NCI-H446 (cell line): Measurements from ENCODE around the gene DLG2.
"Not testable (repeated sequence)": the region's sequence is repeated elsewhere in the genome, so short reads cannot be mapped to it uniquely, and the experiment has no call there.

ENCODE experiments used
- DNase-seq, 2 experiments: peaks; one replicate each; lab custom pipeline; 2025; lab: John Stamatoyannopoulos, UW

Gene DLG2

GRCh38 chr11:85627332-85627997, at the start of gene DLG2:
DLG2 (minus strand) TSS chr11:85627344.
- DNase-seq = peak in 1 of 2 experiments; percentile 38

- no peak for DNase-seq
Measured at GRCh38 chr11:85673393-85673792, 46.2 kb upstream of the DLG2 start.

GRCh38 chr11:85672105-85672902, 45.2 kb upstream of the DLG2 start:
- DNase-seq = no peak

GRCh38 chr11:85670949-85671663, 44.0 kb upstream of the DLG2 start:
- not testable (repeated sequence) for DNase-seq

- DNase-seq = no peak
Measured at GRCh38 chr11:85668157-85668556, 41.0 kb upstream of the DLG2 start.

- no peak for DNase-seq
Measured at GRCh38 chr11:85666687-85667086, 39.5 kb upstream of the DLG2 start.

GRCh38 chr11:85665733-85666132, 38.6 kb upstream of the DLG2 start:
- no peak for DNase-seq

- peak; percentile 90 to 98 for DNase-seq
Measured at GRCh38 chr11:85664615-85665481, 37.7 kb upstream of the DLG2 start, which contains the start of gene CREBZF. CREBZF (minus strand) TSS chr11:85665129; CDS start chr11:85664875, 254 bp downstream.

- DNase-seq = peak; percentile 13 to 52
Measured at GRCh38 chr11:85663753-85664614, 36.8 kb upstream of the DLG2 start.

GRCh38 chr11:85663080-85663752, 36.1 kb upstream of the DLG2 start:
- DNase-seq = no peak

- no peak for DNase-seq
Measured at GRCh38 chr11:85661972-85662664, 35.0 kb upstream of the DLG2 start.

GRCh38 chr11:85658180-85658579, 31.0 kb upstream of the DLG2 start:
- no peak for DNase-seq

GRCh38 chr11:85656777-85657176, 29.6 kb upstream of the DLG2 start:
- DNase-seq = no peak

GRCh38 chr11:85654343-85654742, 27.2 kb upstream of the DLG2 start:
- DNase-seq = not testable (repeated sequence)

- DNase-seq = no peak
Measured at GRCh38 chr11:85652786-85653447, 25.8 kb upstream of the DLG2 start.

GRCh38 chr11:85651118-85651517, 24.0 kb upstream of the DLG2 start:
- DNase-seq = no peak

GRCh38 chr11:85647604-85648299, 20.6 kb upstream of the DLG2 start, which contains the start of gene TMEM126A:
TMEM126A (plus strand) TSS chr11:85647967; CDS start chr11:85650256, 2,289 bp downstream.
- DNase-seq = peak; percentile 79 to 90

- no peak for DNase-seq
Measured at GRCh38 chr11:85647078-85647477, 19.9 kb upstream of the DLG2 start.
